B cell (primary cell): ENCODE data around the gene TRIM29. TPM values are rescaled to one million over a fixed set of nuclear protein-coding genes. Genes with fewer than 3 reads are reported as not detected.

Experiments used
- ATAC-seq: fragments of 200-7000 bp; cut with Tn5 transposase; one replicate; pipeline ENCODE4 v1.10.0; 2021; ENCODE audit warnings: low read depth, mild to moderate bottlenecking, moderate number of reproducible peaks, moderate library complexity
- CTCF ChIA-PET: fragments of 350-600 bp; sonication (Branson Sonifier 250); formaldehyde crosslinking; loops from one replicate; lab custom pipeline; 2021; ENCODE audit warnings: antibody characterized with exemption, inconsistent platforms; lab: Charles Lee
- POLR2A ChIA-PET: fragments of 350-600 bp; sonication (Branson Sonifier 250); formaldehyde crosslinking; loops from one replicate; lab custom pipeline; 2021; ENCODE audit warnings: antibody characterized with exemption; lab: Charles Lee
- DNase-seq: peaks from one replicate; pipeline ENCODE4 v3.0.0; 2013
- H2AFZ ChIP-seq: 2 replicates; pipeline ENCODE4 v1.6.1; 2012; ENCODE audit warnings: mild to moderate bottlenecking, low read depth, low read length; ENCODE audit not compliant: insufficient read depth, poor library complexity, severe bottlenecking
- H3K27ac ChIP-seq, 2 donors: 1 replicate in 1 of 2; 2 replicates in 1 of 2; pipeline ENCODE4 v1.5.1; 2012 to 2013; ENCODE audit warnings: low read length in 2 of 2, mild to moderate bottlenecking in 2 of 2, moderate library complexity in 1 of 2
- H3K27me3 ChIP-seq, 4 experiments: fragments of 200-600 bp in 1 of 4; sonication (generic) in 1 of 4; replicated peaks in 1 of 4; 1 replicate in 2 of 4; 2 replicates in 2 of 4; pipeline versions ENCODE4 v1.6.1 to v1.7.0; 2013 to 2016; ENCODE audit warnings: low read length in 3 of 4, mild to moderate bottlenecking in 2 of 4, mixed read lengths in 1 of 4, moderate library complexity in 1 of 4; ENCODE audit not compliant: insufficient read depth in 4 of 4, control insufficient read depth in 3 of 4; ENCODE audit errors: control extremely low read depth in 1 of 4
- H3K36me3 ChIP-seq, 2 experiments: replicated peaks in 1 of 2; 1 replicate in 1 of 2; 2 replicates in 1 of 2; pipeline versions ENCODE4 v1.6.1 to v1.7.1; 2013; ENCODE audit warnings: low read length in 1 of 2; ENCODE audit not compliant: insufficient read depth in 2 of 2, control insufficient read depth in 1 of 2; ENCODE audit errors: control extremely low read depth in 1 of 2, extremely low read depth in 1 of 2
- H3K4me1 ChIP-seq, 2 donors: fragments of 200-600 bp in 1 of 2; sonication (generic) in 1 of 2; 1 replicate in 1 of 2; 2 replicates in 1 of 2; pipeline versions ENCODE4 v1.5.1 to v1.6.1; 2013 to 2017; ENCODE audit warnings: low read length in 2 of 2; ENCODE audit not compliant: control insufficient read depth in 2 of 2, insufficient read depth in 2 of 2
- H3K4me2 ChIP-seq: replicated peaks from 2 replicates; pipeline ENCODE3; 2012; ENCODE audit warnings: mild to moderate bottlenecking, low read depth, low read length; ENCODE audit not compliant: poor library complexity, severe bottlenecking
- H3K4me3 ChIP-seq, 5 experiments: fragments of 200-600 bp in 1 of 5; sonication (generic) in 1 of 5; 1 replicate in 3 of 5; 2 replicates in 2 of 5; pipeline versions ENCODE4 v1.5.1 to v1.7.0; 2011 to 2016; ENCODE audit warnings: low read length in 4 of 5, mild to moderate bottlenecking in 4 of 5, low read depth in 2 of 5, control low read depth in 1 of 5, moderate library complexity in 1 of 5; ENCODE audit not compliant: insufficient read depth in 1 of 5; ENCODE audit errors: control extremely low read depth in 1 of 5, extremely low read depth in 1 of 5
- H3K79me2 ChIP-seq: fragments of 200-600 bp; sonication (generic); one replicate; pipeline ENCODE4 v1.6.0; 2016; ENCODE audit warnings: low read length; ENCODE audit not compliant: control insufficient read depth, insufficient read depth
- H3K9ac ChIP-seq: fragments of 200-600 bp; sonication (generic); 2 replicates; pipeline ENCODE4 v1.6.1; 2017; ENCODE audit warnings: mild to moderate bottlenecking, low read length, moderate library complexity
- H3K9me3 ChIP-seq, 3 donors: one replicate each; pipeline versions ENCODE4 v1.6.1 to v1.7.1; 2013; ENCODE audit warnings: low read length in 2 of 3; ENCODE audit not compliant: control insufficient read depth in 2 of 3, insufficient read depth in 1 of 3; ENCODE audit errors: control extremely low read depth in 1 of 3
- H4K20me1 ChIP-seq: 2 replicates; pipeline ENCODE4 v1.6.0; 2012; ENCODE audit warnings: mild to moderate bottlenecking, low read length; ENCODE audit not compliant: insufficient read depth, control insufficient read depth, poor library complexity, severe bottlenecking
- H3K27ac Mint-ChIP-seq: one replicate; pipeline ENCODE4 v1.8.0; 2021; ENCODE audit warnings: mixed read lengths
- H3K27me3 Mint-ChIP-seq: one replicate; pipeline ENCODE4 v1.8.0; 2021; ENCODE audit warnings: mixed read lengths
- H3K4me1 Mint-ChIP-seq: one replicate; pipeline ENCODE4 v1.8.0; 2021; ENCODE audit warnings: mixed read lengths
- H3K4me3 Mint-ChIP-seq: one replicate; pipeline ENCODE4 v1.8.0; 2021; ENCODE audit warnings: mixed read lengths
- H3K9me3 Mint-ChIP-seq: one replicate; pipeline ENCODE4 v1.8.0; 2022; ENCODE audit warnings: mixed read lengths; ENCODE audit not compliant: insufficient read depth
- CTCF ChIP-seq: fragments of 200-600 bp; IDR thresholded peaks from one replicate; pipeline ENCODE4 v1.8.0; 2022; ENCODE audit warnings: antibody characterized with exemption, mild to moderate bottlenecking
- EZH2 ChIP-seq: IDR thresholded peaks from 2 replicates; pipeline ENCODE4 v1.6.1; 2012; ENCODE audit warnings: borderline replicate concordance, low read depth, mild to moderate bottlenecking, moderate library complexity, low read length; ENCODE audit not compliant: insufficient read depth, poor library complexity, severe bottlenecking
- WGBS: methylation state at CpG from one replicate; pipeline ENCODE4 v1.1.5; 2013; ENCODE audit warnings: missing lambda C conversion rate; ENCODE audit not compliant: insufficient coverage; 5-methylcytosine and 5-hydroxymethylcytosine counted together
- intact Hi-C: fragments of 100-400 bp; cut with micrococcal nuclease; formaldehyde crosslinking; loops from one replicate; pipeline ENCODE4 v1.10.0; 2022
- polyA plus RNA-seq: library from polyadenylated mRNA; depleted of rRNA; stranded (reverse); fragments of >200 nt; gene quantifications from 2 replicates; pipeline ENCODE4 v1.2.3, GENCODE V29; 2012
- total RNA-seq, 2 donors: library from RNA; stranded (reverse); fragments of 120-200 nt in 1 of 2; gene quantifications; 1 replicate in 1 of 2; 2 replicates in 1 of 2; pipeline versions ENCODE4 v1.2.3 to v1.2.4, GENCODE V29; 2013 to 2022

Gene TRIM29
- total and polyA plus RNA-seq, 2 donors (not counting 1 experiment from before 2014, with no cell fraction given) = not detected

- 95% methylated on average over 14 of the region's 14 CpGs for WGBS
- Mint-ChIP-seq H3K4me3 (no peak overlapping the region), H3K9me3 (no peaks in the 10 kb centered on the region), H3K27me3 (peaks cover 6% of the 10 kb centered on the region), H3K27ac (no peak overlapping the region), H3K4me1 (no peaks in the 10 kb centered on the region)
- Histone ChIP-seq H3K4me2 (no peak overlapping the region), H3K4me1 (no peaks in the 10 kb centered on the region), H4K20me1 (no peaks in the 10 kb centered on the region), H3K27ac (no peak overlapping the region), H3K9me3 (no peaks in the 10 kb centered on the region), H3K79me2 (no peaks in the 10 kb centered on the region), H3K27me3 (no peaks in the 10 kb centered on the region), H3K4me3 (no peak overlapping the region), H3K9ac (no peak overlapping the region), H3K36me3 (no peaks in the 10 kb centered on the region), H2AFZ (no peak overlapping the region)
- intact Hi-C loops = no loop called here
- ATAC-seq (no peak), DNase-seq (no peak)
- ChIA-PET POLR2A (no interaction called here), CTCF (interaction anchor here (1.1 kb wide), 1 partner anchor 26 kb away, joined by 3 read pairs; no protein-coding TSS in a partner anchor)
- TF ChIP-seq CTCF (no peak), EZH2 (no peak)
Observed at GRCh38 chr11:120134106-120134930, 3.6 kb downstream of the TRIM29 start.
